A549 (cell line): ENCODE data around the gene TMX4.

Experiments used
- CTCF ChIP-seq: fragments of >200 bp; sonication (Bioruptor Twin); formaldehyde crosslinking; IDR thresholded peaks from 3 replicates; pipeline ENCODE4 v1.5.1; 2016
- MAZ ChIP-seq: fragments of 150-350 bp; IDR thresholded peaks from 2 replicates; pipeline ENCODE4 v1.6.1; 2014; ENCODE audit warnings: antibody characterized with exemption, low read depth, low read length, borderline replicate concordance
- MYC ChIP-seq: IDR thresholded peaks from 2 replicates; pipeline ENCODE4 v1.6.1; 2012; ENCODE audit warnings: mild to moderate bottlenecking, inconsistent platforms, low read length, improper control_type of control experiment, borderline replicate concordance

GRCh38 chr20:8045946-8046345 lies 26.4 kb upstream of the TMX4 start:
- TF ChIP-seq CTCF (no peak), MYC (no peak), MAZ (no peak)
